Hematopoietic multipotent progenitor cell treated with erythropoietin and hydrocortisone succinate and interleukin-3 and kit ligand, for 17 days (in vitro differentiated cells): Measurements from ENCODE around the gene TIGD1.
A peak's percentile ranks its signal among the peaks of the same experiment; 100 is the strongest.

Experiments
- DNase-seq: peaks from one replicate; pipeline ENCODE4 v3.0.0-alpha.2; 2015; ENCODE audit warnings: low spot score

TIGD1 gene

GRCh38 chr2:232550354-232551249, at the start of gene TIGD1, which contains the start of gene EIF4E2:
Gene TIGD1, minus strand, starts transcription at chr2:232550557. Its CDS starts 675 bp downstream, at chr2:232549882.
Gene EIF4E2, plus strand, starts transcription at chr2:232550689. Its CDS starts 36 bp downstream, at chr2:232550725.
- DNase-seq = peak; percentile 88

DNA sequence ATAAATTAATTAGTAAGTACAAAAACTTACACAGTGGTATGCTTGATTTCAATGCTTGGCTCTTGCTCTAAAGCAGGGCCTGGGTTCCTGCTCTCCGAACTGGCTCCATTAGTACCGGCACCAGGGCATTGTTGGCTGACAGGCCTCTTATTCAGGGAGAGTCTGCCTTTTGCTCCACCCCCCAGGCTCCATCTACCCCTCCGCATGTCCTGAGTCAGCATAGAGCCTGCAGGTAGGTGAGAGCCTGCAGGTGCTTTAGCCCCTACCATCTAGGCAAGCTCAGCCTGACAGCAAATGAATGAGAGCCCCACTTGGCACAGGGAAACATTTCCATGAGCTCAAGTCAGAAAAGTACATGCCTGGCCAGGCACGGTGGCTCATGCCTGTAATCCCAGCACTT, 47.9 kb upstream of the TIGD1 start:
- DNase-seq = no peak

DNA sequence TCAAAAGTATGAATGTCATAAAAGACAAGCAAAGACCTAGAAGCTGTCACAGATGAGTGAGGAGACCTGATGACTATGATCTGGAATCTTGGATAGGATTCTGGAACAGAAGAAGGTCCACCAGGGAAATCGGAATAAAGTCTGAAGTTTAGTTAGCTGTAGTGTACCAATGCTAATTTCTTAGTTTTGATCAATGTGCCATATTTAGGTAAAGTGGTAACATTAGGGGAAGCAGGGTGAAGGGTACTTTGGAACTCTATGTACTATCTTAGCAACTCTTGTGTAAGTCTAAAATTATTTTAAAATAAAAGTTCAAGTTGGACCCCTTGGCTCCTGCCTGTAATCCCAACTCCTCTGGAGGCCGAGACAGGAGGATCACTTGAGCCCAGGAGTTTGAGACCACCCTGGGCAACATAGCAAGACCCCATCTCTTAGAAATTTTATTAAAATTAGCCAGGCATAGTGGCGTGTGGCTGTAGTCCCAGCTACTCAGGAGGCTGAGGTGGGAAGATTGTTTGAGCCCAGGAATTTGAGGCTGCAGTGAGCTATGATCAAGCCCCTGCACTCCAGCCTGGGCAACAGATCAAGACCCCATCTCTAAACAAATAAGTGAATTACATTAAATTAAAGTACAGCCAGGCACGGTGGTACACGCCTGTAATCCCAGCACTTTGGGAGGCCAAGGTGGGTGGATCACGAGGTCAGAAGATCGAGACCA, 47.2 kb upstream of the TIGD1 start:
- DNase-seq = no peak

DNA sequence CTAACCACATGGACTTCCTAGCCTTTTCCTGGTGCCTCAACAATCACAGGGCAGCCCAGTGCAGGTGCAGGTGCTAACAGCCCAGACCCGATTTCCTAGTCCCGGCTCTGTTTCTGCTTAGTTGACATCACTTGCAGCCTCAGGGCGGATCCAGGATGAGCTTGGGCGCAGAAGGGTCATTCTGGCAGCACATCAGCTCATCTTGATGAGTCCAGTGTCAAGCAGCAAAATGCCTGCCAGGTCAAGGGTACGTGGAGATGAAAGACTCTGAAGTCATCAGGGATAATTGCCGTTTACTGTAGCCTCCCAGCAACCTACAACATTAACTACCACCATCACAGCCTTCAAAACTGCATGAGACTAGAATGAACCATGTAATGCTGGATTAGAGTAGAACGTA, 43.6 kb upstream of the TIGD1 start:
- DNase-seq = no peak

DNA sequence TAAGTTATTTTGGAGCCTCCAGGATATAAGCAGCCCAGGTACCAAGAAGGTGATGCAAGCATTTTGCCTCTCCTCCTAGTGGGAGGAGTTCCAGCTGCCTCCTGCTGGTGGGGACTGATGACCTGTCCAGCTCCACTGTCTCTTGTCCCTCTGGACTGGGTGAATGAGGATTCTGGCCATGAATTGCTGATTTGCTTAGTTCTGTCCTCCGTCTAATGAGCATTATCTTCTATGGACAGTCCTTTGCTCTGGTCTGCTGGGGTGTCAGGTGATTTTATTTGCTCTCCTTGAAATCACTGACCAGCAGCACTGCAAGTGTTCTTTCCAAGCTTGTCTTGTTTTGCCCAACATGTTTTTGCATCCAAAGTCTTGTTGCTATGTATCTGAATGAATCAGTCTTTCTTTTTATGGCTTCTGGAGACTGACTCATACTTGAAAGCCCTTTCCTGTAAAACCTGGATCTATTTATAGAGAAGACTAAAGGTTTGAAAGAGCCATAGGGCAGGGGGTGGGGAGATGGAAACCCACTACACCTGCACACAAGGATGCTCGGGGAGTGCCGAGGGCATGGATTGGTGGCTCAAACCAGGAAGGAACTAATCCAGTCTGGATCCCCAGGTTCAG, 42.5 kb upstream of the TIGD1 start:
- peak; percentile 45 for DNase-seq

GRCh38 chr2:232588680-232589585, 38.6 kb upstream of the TIGD1 start:
- no peak for DNase-seq

DNA sequence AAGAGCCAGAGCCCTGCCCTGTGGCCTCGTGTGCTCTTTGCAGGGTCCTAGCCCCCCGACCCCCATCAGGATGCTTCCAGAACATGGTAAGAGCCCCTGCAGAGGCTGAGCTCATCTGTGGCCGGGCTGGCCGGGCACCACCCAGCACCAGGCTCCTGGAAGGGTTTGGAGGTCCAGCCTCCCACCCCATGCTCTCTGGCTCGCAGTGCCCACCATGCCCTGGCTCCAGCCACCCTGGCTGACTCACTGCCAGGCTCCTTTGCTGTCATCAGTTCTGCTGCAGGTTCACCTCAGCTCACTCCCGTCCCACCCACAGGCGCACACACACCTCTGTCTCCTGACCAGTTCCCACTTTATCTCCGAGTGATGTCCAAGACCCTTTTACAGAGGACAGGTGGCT, 37.7 kb upstream of the TIGD1 start:
- no peak for DNase-seq

- DNase-seq = no peak
Observed at GRCh38 chr2:232587512-232587911, 37.2 kb upstream of the TIGD1 start.

DNA sequence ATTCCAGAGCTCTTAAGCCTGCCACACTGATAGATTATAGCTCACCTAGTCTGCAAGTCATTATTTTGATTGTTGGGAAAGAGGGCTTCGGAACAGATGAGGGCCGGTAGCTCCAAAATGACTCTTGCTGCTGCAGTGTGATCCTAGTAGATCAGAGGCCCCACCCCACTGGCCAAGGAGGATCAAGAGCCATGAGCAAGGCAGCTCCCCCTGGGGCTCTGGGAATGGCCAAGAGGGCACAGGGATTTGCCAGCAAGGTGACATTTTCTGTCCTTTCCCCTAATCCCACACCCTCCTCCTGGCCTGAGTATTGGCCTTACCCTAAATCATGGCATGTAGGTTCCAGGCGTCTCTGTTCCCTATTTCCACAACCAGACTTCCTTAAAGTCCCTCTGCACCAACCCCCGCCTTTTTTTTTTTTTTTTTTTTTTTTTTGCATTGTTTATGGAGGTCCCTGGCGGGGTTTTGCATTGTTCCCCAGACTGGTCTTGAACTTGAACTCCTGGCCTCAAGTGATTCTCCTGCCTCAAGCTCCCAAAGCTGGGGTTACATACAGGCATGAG, 36.7 kb upstream of the TIGD1 start:
- DNase-seq = no peak

GRCh38 chr2:232584238-232584637, 33.9 kb upstream of the TIGD1 start:
- no peak for DNase-seq

DNA sequence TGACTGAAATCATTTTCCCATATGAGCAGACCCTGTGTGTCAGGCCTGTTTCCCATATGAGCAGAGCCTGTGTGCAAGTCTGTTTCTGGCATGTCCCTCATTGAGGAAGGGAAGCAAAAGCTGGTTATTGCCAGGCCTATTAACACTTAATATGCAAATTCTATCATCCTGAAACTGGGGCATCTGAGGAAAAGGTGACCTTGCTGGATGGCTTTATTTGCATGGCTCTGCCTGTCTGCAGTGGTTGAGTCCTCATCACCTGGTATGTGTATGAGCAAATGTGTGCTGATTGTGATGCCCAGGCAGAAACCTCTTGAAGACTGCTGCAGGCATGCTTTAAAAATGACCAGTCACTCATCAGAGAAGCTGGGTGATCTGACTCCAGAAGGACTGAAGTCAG, 31.4 kb upstream of the TIGD1 start:
- no peak for DNase-seq

GRCh38 chr2:232580648-232580981, 30.3 kb upstream of the TIGD1 start:
- DNase-seq = no peak

DNA sequence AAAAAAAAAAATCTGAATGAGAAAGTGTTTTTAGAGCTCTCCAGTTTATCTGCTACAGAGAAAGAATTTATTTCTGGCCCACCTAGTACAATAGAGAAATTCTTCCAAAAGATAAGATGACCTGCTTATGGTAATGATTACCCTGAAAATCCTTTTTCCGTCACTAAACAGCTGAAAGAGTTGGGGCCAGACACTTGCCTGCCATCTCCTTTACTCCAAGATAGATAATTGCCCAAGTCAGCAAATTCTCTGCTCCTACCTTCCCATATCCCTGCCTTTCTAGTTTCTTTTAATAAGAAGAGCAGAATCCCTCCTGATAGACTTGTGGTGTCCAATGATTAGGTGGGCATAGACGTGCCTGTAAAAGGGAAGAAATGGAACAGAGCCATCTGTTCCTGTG, 28.3 kb upstream of the TIGD1 start:
- DNase-seq = no peak

DNA sequence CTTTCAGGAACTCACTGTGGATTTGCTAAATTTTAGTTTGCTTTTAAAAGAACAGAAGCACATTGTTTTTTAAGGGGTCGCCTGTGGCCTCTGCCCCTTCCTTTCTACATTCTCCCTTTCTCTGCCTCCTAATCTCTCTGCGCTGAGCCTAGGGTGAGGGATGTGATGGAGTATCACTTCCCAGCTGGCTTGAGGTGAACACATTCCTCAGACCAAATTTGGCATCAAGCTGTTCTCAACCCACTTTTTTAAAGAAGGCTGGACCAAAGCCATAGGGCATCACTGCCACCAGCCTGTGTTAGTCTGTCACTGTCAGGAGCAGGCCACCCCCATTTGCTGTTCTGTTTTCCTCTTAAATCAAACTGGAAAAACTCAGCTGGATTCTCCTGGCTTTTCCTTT, 27.5 kb upstream of the TIGD1 start:
- DNase-seq = no peak

DNA sequence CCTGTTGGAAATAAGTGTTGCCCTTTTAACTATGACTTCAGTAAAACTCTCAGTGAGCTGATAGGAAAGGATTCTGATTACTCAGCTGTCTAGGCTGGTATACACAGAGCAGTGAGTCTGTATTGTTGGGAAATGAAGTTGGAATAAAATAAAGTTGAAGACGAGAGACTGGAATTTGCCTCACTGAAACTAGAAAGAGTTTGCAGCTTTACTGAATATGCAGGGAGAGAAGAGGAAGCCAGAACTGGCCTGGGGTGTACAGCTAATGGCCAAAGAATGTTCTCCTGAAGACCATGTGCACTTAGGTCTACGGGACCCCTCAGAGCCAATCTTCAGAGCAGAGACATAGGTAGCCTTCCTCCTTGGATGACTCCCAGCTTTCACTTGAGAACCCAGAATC, 26.6 kb upstream of the TIGD1 start:
- no peak for DNase-seq

GRCh38 chr2:232575404-232575746, 25.0 kb upstream of the TIGD1 start:
- no peak for DNase-seq

GRCh38 chr2:232574674-232575403, 24.5 kb upstream of the TIGD1 start:
- DNase-seq = no peak

- DNase-seq = no peak
Observed at GRCh38 chr2:232573771-232574435, 23.5 kb upstream of the TIGD1 start.

DNA sequence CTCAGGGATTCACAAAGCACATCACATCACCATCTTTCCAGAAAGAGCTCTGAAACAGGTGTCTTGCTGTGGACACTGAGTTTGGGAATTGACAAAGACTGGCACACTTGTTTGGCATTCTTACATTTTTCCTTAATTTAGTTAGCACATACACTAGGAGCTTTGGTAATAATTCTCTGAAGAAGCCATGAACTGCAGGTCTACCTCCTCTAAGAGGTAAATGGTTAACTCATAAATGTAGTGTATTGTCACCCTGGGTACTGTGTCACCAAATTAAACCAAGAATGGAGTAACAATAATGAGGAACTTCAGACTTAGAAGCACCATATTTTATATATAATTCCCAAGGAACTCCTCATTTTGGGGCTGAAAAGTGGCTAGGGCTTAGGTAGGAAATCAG, 22.7 kb upstream of the TIGD1 start:
- no peak for DNase-seq

DNA sequence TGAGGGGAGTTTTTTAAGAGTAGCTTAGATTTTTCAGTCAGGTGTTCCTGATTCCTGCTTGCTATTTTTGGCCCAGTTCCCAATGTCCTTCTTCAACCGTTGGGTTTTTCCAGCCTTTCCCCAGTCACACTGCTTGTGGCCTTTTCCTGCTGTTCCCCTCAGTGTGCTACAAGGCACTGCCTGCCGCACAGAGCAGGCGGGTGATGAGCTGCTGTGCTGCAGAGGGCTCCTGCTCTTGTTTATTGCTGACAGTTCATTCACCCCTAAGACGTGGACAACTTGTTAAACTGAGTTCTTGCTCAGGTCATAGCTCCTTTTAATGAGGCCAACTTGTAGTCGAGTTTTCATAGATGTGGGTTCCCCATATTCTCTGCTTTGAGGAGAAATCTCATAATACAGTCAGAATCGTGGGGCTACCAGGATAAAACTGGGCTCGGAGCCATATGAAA, 20.7 kb upstream of the TIGD1 start:
- no peak for DNase-seq
